Astrocyte of the cerebellum (primary cell): Measurements from ENCODE around the gene EPG5.

ENCODE experiments used
- DNase-seq: peaks from one replicate; pipeline ENCODE4 v3.0.0-alpha.2; 2011; ENCODE audit warnings: low read depth
- H3K4me3 ChIP-seq: 2 replicates; pipeline ENCODE4 v1.5.1; 2011; ENCODE audit warnings: mild to moderate bottlenecking, low read depth, low read length, moderate library complexity
- in situ Hi-C: cut with HindIII; loops from 2 replicates; pipeline ENCODE4 v1.10.0; 2017; ENCODE audit warnings: low sequenced_read_pairs
- TF ChIP-seq, protein P1 (sequence below): IDR thresholded peaks from 2 replicates; pipeline ENCODE4 v1.5.1; 2012; ENCODE audit warnings: low read length, low read depth, moderate library complexity, mild to moderate bottlenecking; ENCODE audit errors: missing control alignments

The EPG5 gene

DNA sequence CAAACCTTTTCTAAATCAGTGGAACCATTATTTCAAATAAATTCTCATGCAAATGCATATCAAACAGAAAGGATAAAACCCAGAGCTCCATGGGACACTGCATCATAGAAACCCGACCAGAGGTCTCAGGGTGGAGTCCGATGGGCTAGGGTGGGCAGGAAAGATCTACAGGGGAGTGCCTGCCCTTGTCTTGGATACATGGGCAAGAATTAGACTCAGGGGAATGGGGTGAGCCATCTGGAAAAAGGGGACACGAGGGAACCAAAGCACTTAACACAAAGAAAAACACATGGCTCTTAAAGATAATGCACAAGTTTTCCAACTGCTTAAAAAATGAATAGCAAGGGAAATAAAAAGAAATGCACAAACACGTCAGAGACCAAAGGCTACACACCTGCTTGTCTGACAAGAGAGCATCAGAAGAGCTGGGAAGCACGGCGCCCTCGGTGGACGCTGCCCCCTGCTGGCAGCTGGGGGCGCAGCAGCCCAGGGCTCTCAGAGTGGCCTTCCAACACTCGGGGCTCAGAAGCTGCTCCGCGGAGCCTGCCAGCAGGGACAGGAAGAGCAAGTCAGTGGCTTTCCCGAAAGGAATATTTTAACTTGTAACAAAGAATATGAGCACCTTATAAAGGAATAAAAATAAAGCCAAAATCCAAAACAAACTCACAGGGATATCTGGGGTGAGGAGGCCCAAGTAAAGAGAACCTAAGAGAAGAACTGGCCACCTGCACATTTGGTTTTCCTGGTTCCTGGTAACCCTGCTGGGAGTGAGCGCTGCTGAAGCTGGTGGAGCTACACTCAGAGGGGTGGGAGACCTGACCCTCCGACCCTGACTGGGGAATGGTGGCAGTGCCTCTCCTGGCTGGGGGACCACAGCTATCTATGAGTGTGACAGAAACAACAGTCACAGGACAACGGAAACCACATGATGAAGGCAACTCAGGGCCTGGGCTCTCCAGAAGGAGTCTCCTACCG is 87.2 kb downstream of the EPG5 start:
- no peak overlapping the region for H3K4me3 ChIP-seq
- TF ChIP-seq, protein P1, sequence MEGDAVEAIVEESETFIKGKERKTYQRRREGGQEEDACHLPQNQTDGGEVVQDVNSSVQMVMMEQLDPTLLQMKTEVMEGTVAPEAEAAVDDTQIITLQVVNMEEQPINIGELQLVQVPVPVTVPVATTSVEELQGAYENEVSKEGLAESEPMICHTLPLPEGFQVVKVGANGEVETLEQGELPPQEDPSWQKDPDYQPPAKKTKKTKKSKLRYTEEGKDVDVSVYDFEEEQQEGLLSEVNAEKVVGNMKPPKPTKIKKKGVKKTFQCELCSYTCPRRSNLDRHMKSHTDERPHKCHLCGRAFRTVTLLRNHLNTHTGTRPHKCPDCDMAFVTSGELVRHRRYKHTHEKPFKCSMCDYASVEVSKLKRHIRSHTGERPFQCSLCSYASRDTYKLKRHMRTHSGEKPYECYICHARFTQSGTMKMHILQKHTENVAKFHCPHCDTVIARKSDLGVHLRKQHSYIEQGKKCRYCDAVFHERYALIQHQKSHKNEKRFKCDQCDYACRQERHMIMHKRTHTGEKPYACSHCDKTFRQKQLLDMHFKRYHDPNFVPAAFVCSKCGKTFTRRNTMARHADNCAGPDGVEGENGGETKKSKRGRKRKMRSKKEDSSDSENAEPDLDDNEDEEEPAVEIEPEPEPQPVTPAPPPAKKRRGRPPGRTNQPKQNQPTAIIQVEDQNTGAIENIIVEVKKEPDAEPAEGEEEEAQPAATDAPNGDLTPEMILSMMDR = peak; percentile 99
- peak; percentile 43 for DNase-seq
- in situ Hi-C loops = no loop called here

DNA sequence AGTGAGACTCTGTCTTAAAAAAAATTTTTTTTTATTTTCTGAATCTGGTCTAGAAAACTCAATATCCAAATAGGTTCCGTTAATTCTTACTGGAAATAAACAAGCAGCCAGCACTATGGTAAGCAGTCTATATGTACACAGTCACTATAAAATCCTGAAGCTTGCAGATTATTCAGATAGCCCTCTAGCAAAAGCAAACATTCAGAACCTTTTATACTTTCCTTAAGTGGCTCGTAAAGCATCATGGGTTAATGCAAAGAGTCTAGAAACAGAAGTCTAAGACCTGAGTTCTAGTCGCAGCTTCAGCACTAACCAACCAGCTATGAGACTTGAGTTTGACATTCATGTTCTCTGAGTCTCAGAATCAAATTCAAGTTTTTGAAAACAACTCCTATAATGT is 89.7 kb downstream of the EPG5 start:
- DNase-seq = no peak
- in situ Hi-C loops = no loop called here
- TF ChIP-seq, protein P1 = no peak

DNA sequence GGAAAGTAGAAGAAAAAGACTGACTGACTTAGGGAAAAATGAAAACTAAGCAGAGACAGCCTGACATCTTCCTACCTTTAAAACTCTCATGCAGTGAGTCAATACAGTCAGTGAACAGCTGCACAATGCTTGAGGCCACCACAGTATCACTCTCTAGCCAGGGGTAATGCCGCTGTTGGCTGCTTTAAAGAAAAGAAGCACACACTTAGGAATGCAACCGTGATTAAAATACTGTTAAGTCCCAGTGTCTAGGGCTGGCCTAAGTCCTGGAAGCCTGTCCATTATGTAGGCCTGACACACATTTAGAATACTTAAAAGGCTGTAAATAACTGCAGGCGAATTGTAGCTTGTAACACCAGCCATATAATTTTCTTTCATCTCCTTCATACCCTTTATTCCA is 91.0 kb downstream of the EPG5 start:
- in situ Hi-C loops = no loop called here
- H3K4me3 ChIP-seq = no peak overlapping the region
- no peak for DNase-seq
- TF ChIP-seq, protein P1 = no peak

More for the DNA sequence above, 89.7 kb downstream of the EPG5 start:
- no peak overlapping the region for H3K4me3 ChIP-seq

DNA sequence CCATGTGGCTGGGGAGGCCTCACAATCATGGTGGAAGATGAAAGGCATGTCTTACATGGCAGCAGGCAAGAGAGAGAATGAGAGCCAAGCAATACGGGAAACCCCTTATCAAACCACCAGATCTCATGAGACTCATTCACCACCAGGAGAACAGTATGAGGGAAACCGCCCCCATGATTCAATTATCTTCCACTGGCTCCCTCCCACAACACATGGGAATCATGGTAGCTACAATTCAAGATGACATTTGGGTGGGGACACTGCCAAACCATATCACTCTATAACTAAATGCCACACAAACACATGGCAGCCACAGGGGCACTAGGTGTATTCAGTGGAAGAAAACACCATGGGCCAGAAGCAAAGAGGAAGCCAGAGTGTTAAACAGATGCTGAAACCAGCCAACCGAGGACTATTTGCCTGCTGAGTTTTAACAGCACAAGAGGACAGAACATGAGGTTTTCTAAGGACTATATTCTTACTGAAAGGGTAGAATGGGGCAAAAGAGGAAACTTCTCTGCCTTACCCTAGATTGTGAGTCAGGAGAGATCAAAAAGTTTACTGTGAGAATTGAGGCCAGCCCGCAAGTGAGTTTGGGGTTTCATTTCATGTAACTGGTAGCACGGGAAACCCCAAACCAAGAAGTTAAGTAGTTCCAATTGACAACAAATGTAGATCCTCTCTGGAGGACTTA is 92.5 kb downstream of the EPG5 start:
- H3K4me3 ChIP-seq = no peak overlapping the region
- DNase-seq = no peak
- in situ Hi-C loops = no loop called here
- TF ChIP-seq, protein P1 = no peak

DNA sequence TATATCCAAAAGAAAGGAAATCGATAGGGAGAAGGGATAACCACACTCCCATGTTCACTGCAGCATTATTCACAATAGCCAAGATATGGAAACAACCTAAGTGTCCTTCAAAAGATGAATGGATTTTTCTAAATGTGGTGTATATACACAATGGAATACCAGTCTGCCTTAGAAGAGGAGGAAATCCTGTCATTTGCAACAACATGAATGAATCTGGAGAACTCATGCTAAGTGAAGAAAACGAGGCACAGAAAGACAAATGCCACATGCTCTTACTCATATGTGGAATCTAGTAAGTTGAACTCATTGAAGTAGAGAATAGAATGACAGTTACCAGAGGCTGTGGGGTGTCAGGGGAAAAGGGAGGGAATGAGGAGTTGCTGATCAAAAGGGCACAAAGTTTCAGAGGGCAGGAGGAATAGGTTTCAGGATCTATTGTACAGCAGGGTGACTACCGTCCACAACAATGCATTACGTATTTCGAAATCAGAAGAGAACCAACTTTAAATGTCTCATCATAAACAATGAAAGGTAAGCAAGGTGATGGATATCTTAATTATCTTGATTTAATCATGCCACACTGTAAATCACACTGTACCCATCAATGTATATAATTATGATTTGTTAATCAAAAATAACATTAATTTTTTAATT is 95.6 kb downstream of the EPG5 start:
- in situ Hi-C loops = no loop called here
- no peak overlapping the region for H3K4me3 ChIP-seq
- TF ChIP-seq, protein P1 = no peak
- no peak for DNase-seq

DNA sequence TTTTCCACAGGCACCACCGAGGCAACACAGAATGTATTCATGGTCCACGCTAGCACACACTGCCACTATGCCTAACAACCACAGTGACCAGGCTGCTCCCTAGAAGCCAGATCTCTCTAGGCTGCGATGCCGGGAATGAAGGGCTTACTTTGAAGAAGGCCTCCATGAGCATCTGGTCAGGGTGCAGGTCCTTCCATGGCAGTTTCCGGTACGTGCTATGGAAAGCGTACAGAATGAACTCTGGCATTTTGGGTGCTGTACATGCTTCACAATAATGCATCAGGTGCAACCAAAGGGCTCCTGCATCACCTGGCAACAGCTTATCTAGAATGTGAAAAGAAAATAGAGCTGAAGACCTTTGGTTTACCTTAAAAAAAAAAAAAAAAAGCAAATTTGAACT is 96.7 kb downstream of the EPG5 start:
- in situ Hi-C loops = no loop called here
- DNase-seq = no peak
- H3K4me3 ChIP-seq = no peak overlapping the region
- TF ChIP-seq, protein P1 = no peak
